Measurements from ENCODE around the gene DDX54. TPM values are rescaled to one million over a fixed set of nuclear protein-coding genes. Genes with fewer than 3 reads are reported as not detected.

DDX54 gene
- polyA plus RNA-seq, 2 donors: 34.3 to 49.1 TPM

- H3K27me3 ChIP-seq (ENCODE audit: control insufficient read depth in 1 of 2, insufficient read depth in 2 of 2, low read length in 2 of 2): no peaks in the 10 kb centered on the region
- H3K27ac ChIP-seq (ENCODE audit: low read depth in 2 of 2, low read length in 1 of 2): peak overlapping the region; percentile 25 to 93
- H3K4me1 ChIP-seq (ENCODE audit: control insufficient read depth in 2 of 2, insufficient read depth in 2 of 2, low read length in 1 of 2): peaks cover 0 to 7% of the 10 kb centered on the region in 2 donors
- no peaks in the 10 kb centered on the region for H3K9me3 ChIP-seq (ENCODE audit: control insufficient read depth in 2 of 2, insufficient read depth in 1 of 2, low read depth in 1 of 2, low read length in 1 of 2)
- H3K4me3 ChIP-seq (ENCODE audit: low read depth in 1 of 2, low read length in 2 of 2): no peak overlapping the region
- H3K36me3 ChIP-seq (ENCODE audit: control insufficient read depth in 2 of 2, insufficient read depth in 2 of 2, low read length in 1 of 2): no peaks in the 10 kb centered on the region
- 78 to 82% methylated on average over 12 of the region's 12 CpGs for WGBS, 2 donors
Observed at GRCh38 chr12:113137861-113138783, 47.2 kb downstream of the DDX54 start.

- Histone ChIP-seq H3K27me3 (ENCODE audit: control insufficient read depth in 1 of 2, insufficient read depth in 2 of 2, low read length in 2 of 2) (no peaks in the 10 kb centered on the region), H3K27ac (ENCODE audit: low read depth in 2 of 2, low read length in 1 of 2) (peak overlapping the region; percentile 87 to 93)
- WGBS, 2 donors: 57 to 60% methylated on average over 6 of the region's 6 CpGs
Observed at GRCh38 chr12:113136990-113137511, 48.2 kb downstream of the DDX54 start.

GRCh38 chr12:113136128-113136989 is 48.9 kb downstream of the DDX54 start:
- Histone ChIP-seq H3K27me3 (ENCODE audit: control insufficient read depth in 1 of 2, insufficient read depth in 2 of 2, low read length in 2 of 2) (no peaks in the 10 kb centered on the region), H3K4me3 (ENCODE audit: low read depth in 1 of 2, low read length in 2 of 2) (peak overlapping the region; percentile 7 to 79), H3K4me1 (ENCODE audit: control insufficient read depth in 2 of 2, insufficient read depth in 2 of 2, low read length in 1 of 2) (peaks cover 0 to 4% of the 10 kb centered on the region in 2 donors), H3K9me3 (ENCODE audit: control insufficient read depth in 2 of 2, insufficient read depth in 1 of 2, low read depth in 1 of 2, low read length in 1 of 2) (no peaks in the 10 kb centered on the region), H3K36me3 (ENCODE audit: control insufficient read depth in 2 of 2, insufficient read depth in 2 of 2, low read length in 1 of 2) (no peaks in the 10 kb centered on the region), H3K27ac (ENCODE audit: low read depth in 2 of 2, low read length in 1 of 2) (peak overlapping the region; percentile 87 to 93)
- 27 to 29% methylated on average over 21 of the region's 21 CpGs for WGBS, 2 donors

More at GRCh38 chr12:113136990-113137511, 48.2 kb downstream of the DDX54 start:
- H3K4me1 ChIP-seq (ENCODE audit: control insufficient read depth in 2 of 2, insufficient read depth in 2 of 2, low read length in 1 of 2): peaks cover 0 to 4% of the 10 kb centered on the region in 2 donors
- no peaks in the 10 kb centered on the region for H3K36me3 ChIP-seq (ENCODE audit: control insufficient read depth in 2 of 2, insufficient read depth in 2 of 2, low read length in 1 of 2)
- H3K4me3 ChIP-seq (ENCODE audit: low read depth in 1 of 2, low read length in 2 of 2): no peak overlapping the region
- H3K9me3 ChIP-seq (ENCODE audit: control insufficient read depth in 2 of 2, insufficient read depth in 1 of 2, low read depth in 1 of 2, low read length in 1 of 2): no peaks in the 10 kb centered on the region

- Histone ChIP-seq H3K27me3 (ENCODE audit: control insufficient read depth in 1 of 2, insufficient read depth in 2 of 2, low read length in 2 of 2) (no peaks in the 10 kb centered on the region), H3K27ac (ENCODE audit: low read depth in 2 of 2, low read length in 1 of 2) (peak within 1 kb of the TSS; percentile 87 to 93), H3K4me3 (ENCODE audit: low read depth in 1 of 2, low read length in 2 of 2) (peak within 1 kb of the TSS; percentile 70 to 79), H3K4me1 (ENCODE audit: control insufficient read depth in 2 of 2, insufficient read depth in 2 of 2, low read length in 1 of 2) (peaks cover 0 to 8% of the 10 kb centered on the region in 2 donors), H3K9me3 (ENCODE audit: control insufficient read depth in 2 of 2, insufficient read depth in 1 of 2, low read depth in 1 of 2, low read length in 1 of 2) (no peaks in the 10 kb centered on the region), H3K36me3 (ENCODE audit: control insufficient read depth in 2 of 2, insufficient read depth in 2 of 2, low read length in 1 of 2) (peaks cover 0 to 1% of the 10 kb centered on the region in 2 donors)
- 4 to 5% methylated on average over 61 to 68 of the region's 68 CpGs for WGBS, 2 donors
Observed at GRCh38 chr12:113135178-113136127, 49.8 kb downstream of the DDX54 start, which contains the start of gene RASAL1. Gene RASAL1 (minus strand): TSS chr12:113135761. CDS start chr12:113135462, 299 bp downstream.

DNA sequence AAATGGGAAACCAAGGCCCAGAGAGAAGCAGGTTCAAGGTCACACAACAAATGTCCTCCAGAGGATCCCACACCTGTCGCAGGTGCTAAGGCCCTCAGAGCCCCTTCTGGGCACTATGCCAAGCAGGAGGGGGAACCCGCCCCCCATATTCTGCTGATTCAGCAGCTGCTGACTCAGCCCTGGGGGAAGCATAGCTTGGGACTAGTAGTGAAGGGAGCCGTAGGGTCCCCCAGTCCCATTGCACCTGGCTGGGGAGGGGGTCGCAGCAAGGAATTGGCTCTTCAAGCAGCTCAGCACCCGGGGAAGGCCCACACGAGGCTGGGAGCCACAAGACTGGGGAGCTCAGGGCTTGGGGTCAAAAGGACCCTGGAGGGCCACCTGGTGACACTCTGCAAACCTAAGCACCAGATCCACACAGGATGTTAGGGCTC is 50.7 kb downstream of the DDX54 start:
- peak overlapping the region; percentile 70 to 79 for H3K4me3 ChIP-seq (ENCODE audit: low read depth in 1 of 2, low read length in 2 of 2)
- no peaks in the 10 kb centered on the region for H3K9me3 ChIP-seq (ENCODE audit: control insufficient read depth in 2 of 2, insufficient read depth in 1 of 2, low read depth in 1 of 2, low read length in 1 of 2)
- peaks cover 0 to 3% of the 10 kb centered on the region in 2 donors for H3K36me3 ChIP-seq (ENCODE audit: control insufficient read depth in 2 of 2, insufficient read depth in 2 of 2, low read length in 1 of 2)
- no peaks in the 10 kb centered on the region for H3K27me3 ChIP-seq (ENCODE audit: control insufficient read depth in 1 of 2, insufficient read depth in 2 of 2, low read length in 2 of 2)
- H3K27ac ChIP-seq (ENCODE audit: low read depth in 2 of 2, low read length in 1 of 2): peak overlapping the region in 1 of 2 donors; percentile 70
- 48 to 51% methylated on average over 6 of the region's 6 CpGs for WGBS, 2 donors
- H3K4me1 ChIP-seq (ENCODE audit: control insufficient read depth in 2 of 2, insufficient read depth in 2 of 2, low read length in 1 of 2): peaks cover 0 to 8% of the 10 kb centered on the region in 2 donors

- no peaks in the 10 kb centered on the region for H3K9me3 ChIP-seq (ENCODE audit: control insufficient read depth in 2 of 2, insufficient read depth in 1 of 2, low read depth in 1 of 2, low read length in 1 of 2)
- peak overlapping the region in 1 of 2 donors; percentile 10 for H3K27ac ChIP-seq (ENCODE audit: low read depth in 2 of 2, low read length in 1 of 2)
- WGBS, 2 donors: 80 to 81% methylated on average over 2 of the region's 2 CpGs
- H3K27me3 ChIP-seq (ENCODE audit: control insufficient read depth in 1 of 2, insufficient read depth in 2 of 2, low read length in 2 of 2): no peaks in the 10 kb centered on the region
- H3K4me3 ChIP-seq (ENCODE audit: low read depth in 1 of 2, low read length in 2 of 2): peak overlapping the region; percentile 70 to 79
- peaks cover 0 to 3% of the 10 kb centered on the region in 2 donors for H3K36me3 ChIP-seq (ENCODE audit: control insufficient read depth in 2 of 2, insufficient read depth in 2 of 2, low read length in 1 of 2)
- H3K4me1 ChIP-seq (ENCODE audit: control insufficient read depth in 2 of 2, insufficient read depth in 2 of 2, low read length in 1 of 2): peaks cover 0 to 8% of the 10 kb centered on the region in 2 donors
Observed at GRCh38 chr12:113134071-113134470, 51.2 kb downstream of the DDX54 start.

- Histone ChIP-seq H3K4me1 (ENCODE audit: control insufficient read depth in 2 of 2, insufficient read depth in 2 of 2, low read length in 1 of 2) (peaks cover 0 to 8% of the 10 kb centered on the region in 2 donors), H3K27me3 (ENCODE audit: control insufficient read depth in 1 of 2, insufficient read depth in 2 of 2, low read length in 2 of 2) (no peaks in the 10 kb centered on the region), H3K27ac (ENCODE audit: low read depth in 2 of 2, low read length in 1 of 2) (no peak overlapping the region), H3K36me3 (ENCODE audit: control insufficient read depth in 2 of 2, insufficient read depth in 2 of 2, low read length in 1 of 2) (peaks cover 0 to 3% of the 10 kb centered on the region in 2 donors), H3K4me3 (ENCODE audit: low read depth in 1 of 2, low read length in 2 of 2) (peak overlapping the region; percentile 70 to 79), H3K9me3 (ENCODE audit: control insufficient read depth in 2 of 2, insufficient read depth in 1 of 2, low read depth in 1 of 2, low read length in 1 of 2) (no peaks in the 10 kb centered on the region)
- WGBS, 2 donors: 67 to 70% methylated on average over 3 of the region's 3 CpGs
Observed at GRCh38 chr12:113133666-113134065, 51.6 kb downstream of the DDX54 start.

- Histone ChIP-seq H3K9me3 (ENCODE audit: control insufficient read depth in 2 of 2, insufficient read depth in 1 of 2, low read depth in 1 of 2, low read length in 1 of 2) (no peaks in the 10 kb centered on the region), H3K27me3 (ENCODE audit: control insufficient read depth in 1 of 2, insufficient read depth in 2 of 2, low read length in 2 of 2) (no peaks in the 10 kb centered on the region), H3K4me1 (ENCODE audit: control insufficient read depth in 2 of 2, insufficient read depth in 2 of 2, low read length in 1 of 2) (peaks cover 0 to 7% of the 10 kb centered on the region in 2 donors), H3K4me3 (ENCODE audit: low read depth in 1 of 2, low read length in 2 of 2) (peak overlapping the region; percentile 16 to 79), H3K27ac (ENCODE audit: low read depth in 2 of 2, low read length in 1 of 2) (no peak overlapping the region), H3K36me3 (ENCODE audit: control insufficient read depth in 2 of 2, insufficient read depth in 2 of 2, low read length in 1 of 2) (peaks cover 0 to 6% of the 10 kb centered on the region in 2 donors)
- 62 to 65% methylated on average over 6 of the region's 6 CpGs for WGBS, 2 donors
Observed at GRCh38 chr12:113133036-113133435, 52.2 kb downstream of the DDX54 start.
